Measurements from ENCODE around the gene CDC42EP3.

CDC42EP3 gene

DNA sequence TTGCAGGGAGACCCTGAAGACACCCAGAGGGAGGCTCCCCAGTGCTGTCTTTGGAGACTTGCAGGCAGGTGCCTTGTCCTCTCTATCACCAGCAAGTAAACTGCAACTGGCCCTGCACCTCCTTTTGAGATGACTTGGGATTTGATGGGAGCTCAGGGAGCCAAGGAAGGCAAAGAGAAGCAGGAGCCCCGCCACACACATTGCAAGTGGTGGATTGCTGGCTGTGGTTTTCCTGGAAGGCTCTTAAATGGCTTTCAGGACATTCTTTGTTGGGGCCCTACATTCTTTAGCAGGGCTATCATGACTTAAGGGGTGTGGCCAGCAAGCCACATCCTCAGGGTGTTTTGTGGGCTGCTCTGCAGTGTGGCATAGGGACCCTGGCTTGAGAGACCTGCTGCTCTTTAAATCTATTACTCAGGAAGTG, 39.9 kb upstream of the CDC42EP3 start:
- Histone ChIP-seq H4K20me1 (ENCODE audit: insufficient read depth, low read length) (no peaks in the 10 kb centered on the region), H2AFZ (ENCODE audit: low read depth, low read length) (no peak overlapping the region), H3K36me3 (ENCODE audit: insufficient read depth, low read length) (no peaks in the 10 kb centered on the region), H3K4me1 (ENCODE audit: insufficient read depth, low read length) (no peaks in the 10 kb centered on the region), H3K27ac (ENCODE audit: low read length) (no peak overlapping the region), H3K27me3 (ENCODE audit: insufficient read depth, low read length, poor library complexity) (peaks cover 6% of the 10 kb centered on the region), H3K4me3 (ENCODE audit: low read depth in 1 of 2, low read length in 2 of 2) (no peak overlapping the region), H3K79me2 (ENCODE audit: insufficient read depth, low read length) (no peaks in the 10 kb centered on the region), H3K4me2 (ENCODE audit: insufficient read depth, low read length) (no peak overlapping the region), H3K9ac (ENCODE audit: low read depth, low read length) (no peak overlapping the region), H3K9me3 (ENCODE audit: insufficient read depth, low read length, severe bottlenecking) (no peaks in the 10 kb centered on the region)
- peak; percentile 94 for ATAC-seq (ENCODE audit: insufficient read depth, low read depth)
- TF ChIP-seq CTCF (IDR thresholded peaks at IDR 0.05; ENCODE audit: borderline replicate concordance, extremely low read depth, low read length, poor library complexity, severe bottlenecking) = no peak
- peak; percentile 46 for DNase-seq

DNA sequence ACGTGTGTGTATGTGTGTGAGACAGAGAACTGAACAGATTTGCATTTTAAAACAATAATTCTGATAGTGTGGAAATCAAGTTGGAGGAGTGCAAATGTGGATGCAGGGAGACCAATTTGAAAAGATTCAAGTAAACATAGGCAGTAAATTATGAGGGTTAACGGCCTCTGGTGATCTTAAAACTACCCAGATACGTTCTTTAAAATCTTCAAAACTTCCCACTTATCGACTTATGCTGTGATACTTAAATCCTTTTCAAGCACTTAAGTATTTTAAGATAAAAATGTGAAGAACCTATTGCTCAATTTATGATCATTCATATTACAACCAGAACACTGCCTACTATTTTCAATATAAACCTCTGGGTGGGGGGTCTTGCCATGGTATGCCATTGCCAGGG, 37.7 kb upstream of the CDC42EP3 start:
- DNase-seq = no peak
- TF ChIP-seq CTCF (IDR thresholded peaks at IDR 0.05; ENCODE audit: borderline replicate concordance, extremely low read depth, low read length, poor library complexity, severe bottlenecking) = no peak
- no peak for TF ChIP-seq EZH2 (IDR thresholded peaks at IDR 0.05; ENCODE audit: borderline replicate concordance, low read depth, low read length, severe bottlenecking)
- no peak overlapping the region for H3K4me2 ChIP-seq (ENCODE audit: insufficient read depth, low read length)
- no peak overlapping the region for H3K9ac ChIP-seq (ENCODE audit: low read depth, low read length)
- H3K79me2 ChIP-seq (ENCODE audit: insufficient read depth, low read length) = no peaks in the 10 kb centered on the region
- no peak overlapping the region for H2AFZ ChIP-seq (ENCODE audit: low read depth, low read length)
- H3K4me3 ChIP-seq (ENCODE audit: low read depth in 1 of 2, low read length in 2 of 2) = no peak overlapping the region
- ATAC-seq (ENCODE audit: insufficient read depth, low read depth) = no peak
- H4K20me1 ChIP-seq (ENCODE audit: insufficient read depth, low read length) = no peaks in the 10 kb centered on the region
- no peaks in the 10 kb centered on the region for H3K9me3 ChIP-seq (ENCODE audit: insufficient read depth, low read length, severe bottlenecking)
- H3K27ac ChIP-seq (ENCODE audit: low read length) = no peak overlapping the region
- no peaks in the 10 kb centered on the region for H3K36me3 ChIP-seq (ENCODE audit: insufficient read depth, low read length)
- no peaks in the 10 kb centered on the region for H3K4me1 ChIP-seq (ENCODE audit: insufficient read depth, low read length)
- peaks cover 6% of the 10 kb centered on the region for H3K27me3 ChIP-seq (ENCODE audit: insufficient read depth, low read length, poor library complexity)

- no peak for DNase-seq
- TF ChIP-seq CTCF (IDR thresholded peaks at IDR 0.05; ENCODE audit: borderline replicate concordance, extremely low read depth, low read length, poor library complexity, severe bottlenecking) (no peak), EZH2 (IDR thresholded peaks at IDR 0.05; ENCODE audit: borderline replicate concordance, low read depth, low read length, severe bottlenecking) (no peak)
- peaks cover 6% of the 10 kb centered on the region for H3K27me3 ChIP-seq (ENCODE audit: insufficient read depth, low read length, poor library complexity)
- H3K36me3 ChIP-seq (ENCODE audit: insufficient read depth, low read length) = no peaks in the 10 kb centered on the region
- no peak overlapping the region for H2AFZ ChIP-seq (ENCODE audit: low read depth, low read length)
- no peaks in the 10 kb centered on the region for H3K9me3 ChIP-seq (ENCODE audit: insufficient read depth, low read length, severe bottlenecking)
- H3K9ac ChIP-seq (ENCODE audit: low read depth, low read length) = no peak overlapping the region
- no peak for ATAC-seq (ENCODE audit: insufficient read depth, low read depth)
- no peak overlapping the region for H3K27ac ChIP-seq (ENCODE audit: low read length)
- no peak overlapping the region for H3K4me3 ChIP-seq (ENCODE audit: low read depth in 1 of 2, low read length in 2 of 2)
- no peak overlapping the region for H3K4me2 ChIP-seq (ENCODE audit: insufficient read depth, low read length)
- H3K4me1 ChIP-seq (ENCODE audit: insufficient read depth, low read length) = no peaks in the 10 kb centered on the region
- H3K79me2 ChIP-seq (ENCODE audit: insufficient read depth, low read length) = no peaks in the 10 kb centered on the region
- no peaks in the 10 kb centered on the region for H4K20me1 ChIP-seq (ENCODE audit: insufficient read depth, low read length)
Measured at GRCh38 chr2:37708146-37708545, 36.7 kb upstream of the CDC42EP3 start.

DNA sequence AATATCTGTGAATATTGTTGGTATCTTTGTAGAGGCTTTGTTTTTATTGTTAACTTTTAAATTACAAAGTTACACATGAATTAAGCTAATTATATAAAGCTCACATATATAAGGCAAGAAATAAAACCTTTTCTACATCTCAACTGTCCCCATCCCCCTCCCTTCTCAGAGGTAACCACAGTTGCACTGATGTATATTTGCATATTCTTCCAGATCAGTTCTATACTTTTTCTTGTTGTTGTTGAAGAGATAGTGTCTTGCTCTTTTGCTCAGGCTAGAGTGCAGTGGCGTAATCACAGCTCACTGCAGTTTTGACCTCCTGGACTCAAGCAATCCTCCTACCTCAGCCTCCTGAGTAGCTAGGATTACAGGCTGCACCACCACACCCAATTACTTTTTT, 36.0 kb upstream of the CDC42EP3 start:
- ATAC-seq (ENCODE audit: insufficient read depth, low read depth) (no peak), DNase-seq (no peak)
- H3K79me2 ChIP-seq (ENCODE audit: insufficient read depth, low read length) = no peaks in the 10 kb centered on the region
- H3K27ac ChIP-seq (ENCODE audit: low read length) = no peak overlapping the region
- no peak overlapping the region for H3K9ac ChIP-seq (ENCODE audit: low read depth, low read length)
- no peaks in the 10 kb centered on the region for H3K36me3 ChIP-seq (ENCODE audit: insufficient read depth, low read length)
- H3K4me2 ChIP-seq (ENCODE audit: insufficient read depth, low read length) = no peak overlapping the region
- H3K4me1 ChIP-seq (ENCODE audit: insufficient read depth, low read length) = no peaks in the 10 kb centered on the region
- H3K27me3 ChIP-seq (ENCODE audit: insufficient read depth, low read length, poor library complexity) = peaks cover 6% of the 10 kb centered on the region
- H3K9me3 ChIP-seq (ENCODE audit: insufficient read depth, low read length, severe bottlenecking) = no peaks in the 10 kb centered on the region
- H3K4me3 ChIP-seq (ENCODE audit: low read depth in 1 of 2, low read length in 2 of 2) = no peak overlapping the region
- no peaks in the 10 kb centered on the region for H4K20me1 ChIP-seq (ENCODE audit: insufficient read depth, low read length)
- no peak overlapping the region for H2AFZ ChIP-seq (ENCODE audit: low read depth, low read length)
- no peak for TF ChIP-seq EZH2 (IDR thresholded peaks at IDR 0.05; ENCODE audit: borderline replicate concordance, low read depth, low read length, severe bottlenecking)
- TF ChIP-seq CTCF (IDR thresholded peaks at IDR 0.05; ENCODE audit: borderline replicate concordance, extremely low read depth, low read length, poor library complexity, severe bottlenecking) = no peak

Data from DND-41 (cell line).